ENCODE results near the gene TCTN2. TPM values are rescaled to one million over a fixed set of nuclear protein-coding genes. Genes with fewer than 3 reads are reported as not detected.

Gene TCTN2
- polyA plus RNA-seq, 1 donor from 2014 or later = 14.3 TPM

DNA sequence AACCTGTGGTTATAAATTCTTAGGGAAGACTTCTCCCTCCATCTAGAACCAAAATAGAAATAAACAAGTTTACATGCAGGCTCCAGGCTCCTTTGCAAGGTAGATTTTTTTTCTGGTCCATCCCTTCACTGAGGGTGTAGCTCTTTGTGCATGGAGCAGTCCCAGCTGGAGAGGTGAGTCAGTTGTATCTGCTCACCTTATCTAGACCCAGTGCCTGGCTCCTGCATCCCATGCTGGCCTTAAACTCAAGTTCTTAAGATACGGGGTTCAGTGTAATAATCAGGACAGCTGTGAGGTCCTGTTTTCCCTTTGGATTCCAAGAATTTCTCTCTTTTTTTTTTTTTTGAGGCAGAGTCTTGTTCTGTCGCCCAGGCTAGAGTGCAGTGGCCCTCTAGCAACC lies 56.0 kb downstream of the TCTN2 start:
- H3K9ac ChIP-seq (ENCODE audit: low read length) = no peak overlapping the region
- H3K27ac ChIP-seq (ENCODE audit: low read length) = no peak overlapping the region
- TF ChIP-seq TAF1 (IDR thresholded peaks at IDR 0.05; ENCODE audit: low read depth) = no peak
- no peak for TF ChIP-seq RAD21 (conservative IDR thresholded peaks at IDR 0.05)
- TF ChIP-seq, protein P1, sequence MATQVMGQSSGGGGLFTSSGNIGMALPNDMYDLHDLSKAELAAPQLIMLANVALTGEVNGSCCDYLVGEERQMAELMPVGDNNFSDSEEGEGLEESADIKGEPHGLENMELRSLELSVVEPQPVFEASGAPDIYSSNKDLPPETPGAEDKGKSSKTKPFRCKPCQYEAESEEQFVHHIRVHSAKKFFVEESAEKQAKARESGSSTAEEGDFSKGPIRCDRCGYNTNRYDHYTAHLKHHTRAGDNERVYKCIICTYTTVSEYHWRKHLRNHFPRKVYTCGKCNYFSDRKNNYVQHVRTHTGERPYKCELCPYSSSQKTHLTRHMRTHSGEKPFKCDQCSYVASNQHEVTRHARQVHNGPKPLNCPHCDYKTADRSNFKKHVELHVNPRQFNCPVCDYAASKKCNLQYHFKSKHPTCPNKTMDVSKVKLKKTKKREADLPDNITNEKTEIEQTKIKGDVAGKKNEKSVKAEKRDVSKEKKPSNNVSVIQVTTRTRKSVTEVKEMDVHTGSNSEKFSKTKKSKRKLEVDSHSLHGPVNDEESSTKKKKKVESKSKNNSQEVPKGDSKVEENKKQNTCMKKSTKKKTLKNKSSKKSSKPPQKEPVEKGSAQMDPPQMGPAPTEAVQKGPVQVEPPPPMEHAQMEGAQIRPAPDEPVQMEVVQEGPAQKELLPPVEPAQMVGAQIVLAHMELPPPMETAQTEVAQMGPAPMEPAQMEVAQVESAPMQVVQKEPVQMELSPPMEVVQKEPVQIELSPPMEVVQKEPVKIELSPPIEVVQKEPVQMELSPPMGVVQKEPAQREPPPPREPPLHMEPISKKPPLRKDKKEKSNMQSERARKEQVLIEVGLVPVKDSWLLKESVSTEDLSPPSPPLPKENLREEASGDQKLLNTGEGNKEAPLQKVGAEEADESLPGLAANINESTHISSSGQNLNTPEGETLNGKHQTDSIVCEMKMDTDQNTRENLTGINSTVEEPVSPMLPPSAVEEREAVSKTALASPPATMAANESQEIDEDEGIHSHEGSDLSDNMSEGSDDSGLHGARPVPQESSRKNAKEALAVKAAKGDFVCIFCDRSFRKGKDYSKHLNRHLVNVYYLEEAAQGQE (IDR thresholded peaks at IDR 0.05; ENCODE audit: borderline replicate concordance) = no peak
- TF ChIP-seq POLR2AphosphoS5 (IDR thresholded peaks at IDR 0.05) = no peak
- TF ChIP-seq MXI1 (conservative IDR thresholded peaks at IDR 0.05; ENCODE audit: poor library complexity, severe bottlenecking) = no peak
- TF ChIP-seq EP300 (conservative IDR thresholded peaks at IDR 0.05; ENCODE audit: poor library complexity, severe bottlenecking) = no peak
- no peak for TF ChIP-seq EZH2 (IDR thresholded peaks at IDR 0.05; ENCODE audit: borderline replicate concordance, insufficient read depth, low read length, poor library complexity, severe bottlenecking)
- TF ChIP-seq, protein P2, sequence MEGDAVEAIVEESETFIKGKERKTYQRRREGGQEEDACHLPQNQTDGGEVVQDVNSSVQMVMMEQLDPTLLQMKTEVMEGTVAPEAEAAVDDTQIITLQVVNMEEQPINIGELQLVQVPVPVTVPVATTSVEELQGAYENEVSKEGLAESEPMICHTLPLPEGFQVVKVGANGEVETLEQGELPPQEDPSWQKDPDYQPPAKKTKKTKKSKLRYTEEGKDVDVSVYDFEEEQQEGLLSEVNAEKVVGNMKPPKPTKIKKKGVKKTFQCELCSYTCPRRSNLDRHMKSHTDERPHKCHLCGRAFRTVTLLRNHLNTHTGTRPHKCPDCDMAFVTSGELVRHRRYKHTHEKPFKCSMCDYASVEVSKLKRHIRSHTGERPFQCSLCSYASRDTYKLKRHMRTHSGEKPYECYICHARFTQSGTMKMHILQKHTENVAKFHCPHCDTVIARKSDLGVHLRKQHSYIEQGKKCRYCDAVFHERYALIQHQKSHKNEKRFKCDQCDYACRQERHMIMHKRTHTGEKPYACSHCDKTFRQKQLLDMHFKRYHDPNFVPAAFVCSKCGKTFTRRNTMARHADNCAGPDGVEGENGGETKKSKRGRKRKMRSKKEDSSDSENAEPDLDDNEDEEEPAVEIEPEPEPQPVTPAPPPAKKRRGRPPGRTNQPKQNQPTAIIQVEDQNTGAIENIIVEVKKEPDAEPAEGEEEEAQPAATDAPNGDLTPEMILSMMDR (IDR thresholded peaks at IDR 0.05; ENCODE audit: poor library complexity, severe bottlenecking) = no peak
- no peak for TF ChIP-seq SMC3 (conservative IDR thresholded peaks at IDR 0.05; ENCODE audit: poor library complexity)

DNA sequence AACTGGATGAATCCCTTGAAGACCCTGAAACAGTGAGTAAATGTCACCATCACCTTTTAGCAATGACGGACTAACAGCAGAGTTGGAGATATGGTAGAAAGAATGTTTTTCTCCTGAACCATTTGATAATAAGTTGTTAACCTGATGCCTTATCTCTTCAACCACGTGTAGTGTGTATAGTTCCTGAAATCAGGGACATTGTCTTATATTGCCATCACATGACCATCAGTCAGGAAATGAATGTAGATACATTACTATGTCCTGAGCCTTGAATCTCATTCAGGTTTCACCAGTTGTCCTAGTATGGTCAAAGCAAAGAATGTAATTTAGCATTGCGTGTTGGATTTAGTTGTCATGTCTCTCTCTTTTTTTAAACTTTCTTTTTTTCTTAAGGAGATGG lies 57.0 kb downstream of the TCTN2 start:
- Histone ChIP-seq H3K27ac (ENCODE audit: low read length) (no peak overlapping the region), H3F3A (ENCODE audit: insufficient read depth, low read length, poor library complexity, severe bottlenecking) (no peaks in the 10 kb centered on the region), H3K27me3 (ENCODE audit: insufficient read depth, low read depth, low read length) (no peaks in the 10 kb centered on the region), H2AFZ (ENCODE audit: low read depth, low read length) (no peak overlapping the region), H3K79me2 (replicated peaks; ENCODE audit: insufficient read depth, low read length) (no peaks in the 10 kb centered on the region), H3K4me2 (ENCODE audit: low read length) (no peak overlapping the region), H3K9me2 (ENCODE audit: insufficient read depth, low read length) (no peaks in the 10 kb centered on the region), H3K9me3 (ENCODE audit: low read length) (no peaks in the 10 kb centered on the region), H4K20me1 (ENCODE audit: insufficient read depth) (no peaks in the 10 kb centered on the region), H3K36me3 (ENCODE audit: insufficient read depth, low read length) (no peaks in the 10 kb centered on the region), H3K9ac (ENCODE audit: low read length) (no peak overlapping the region), H3K4me3 (ENCODE audit: low read length) (no peak overlapping the region)
- no peak for TF ChIP-seq EZH2 (IDR thresholded peaks at IDR 0.05; ENCODE audit: borderline replicate concordance, insufficient read depth, low read length, poor library complexity, severe bottlenecking)
- no peak for TF ChIP-seq RAD21 (conservative IDR thresholded peaks at IDR 0.05)
- no peak for TF ChIP-seq TAF1 (IDR thresholded peaks at IDR 0.05; ENCODE audit: low read depth)
- no peak for TF ChIP-seq MXI1 (conservative IDR thresholded peaks at IDR 0.05; ENCODE audit: poor library complexity, severe bottlenecking)
- TF ChIP-seq SMC3 (conservative IDR thresholded peaks at IDR 0.05; ENCODE audit: poor library complexity) = no peak
- no peak for TF ChIP-seq POLR2AphosphoS5 (IDR thresholded peaks at IDR 0.05)
- TF ChIP-seq, protein P1 (IDR thresholded peaks at IDR 0.05; ENCODE audit: borderline replicate concordance) = no peak
- TF ChIP-seq, protein P2 (IDR thresholded peaks at IDR 0.05; ENCODE audit: poor library complexity, severe bottlenecking) = no peak
- TF ChIP-seq EP300 (conservative IDR thresholded peaks at IDR 0.05; ENCODE audit: poor library complexity, severe bottlenecking) = no peak

More for the DNA sequence above, 56.0 kb downstream of the TCTN2 start:
- Histone ChIP-seq H3K4me3 (ENCODE audit: low read length) (no peak overlapping the region), H4K20me1 (ENCODE audit: insufficient read depth) (no peaks in the 10 kb centered on the region), H3F3A (ENCODE audit: insufficient read depth, low read length, poor library complexity, severe bottlenecking) (no peaks in the 10 kb centered on the region), H3K4me2 (ENCODE audit: low read length) (no peak overlapping the region), H3K9me3 (ENCODE audit: low read length) (no peaks in the 10 kb centered on the region), H3K36me3 (ENCODE audit: insufficient read depth, low read length) (no peaks in the 10 kb centered on the region), H2AFZ (ENCODE audit: low read depth, low read length) (no peak overlapping the region), H3K79me2 (replicated peaks; ENCODE audit: insufficient read depth, low read length) (no peaks in the 10 kb centered on the region), H3K27me3 (ENCODE audit: insufficient read depth, low read depth, low read length) (no peaks in the 10 kb centered on the region), H3K9me2 (ENCODE audit: insufficient read depth, low read length) (no peaks in the 10 kb centered on the region)
